Glomerular visceral epithelial cell (primary cell): ENCODE results near the gene PI16.
"Not testable (repeated sequence)": the region's sequence is repeated elsewhere in the genome, so short reads cannot be mapped to it uniquely, and the experiment has no call there.

Experiments
- DNase-seq: peaks from one replicate; pipeline ENCODE4 v3.0.0-alpha.2; 2016; ENCODE audit errors: extremely low spot score

Gene PI16

DNA sequence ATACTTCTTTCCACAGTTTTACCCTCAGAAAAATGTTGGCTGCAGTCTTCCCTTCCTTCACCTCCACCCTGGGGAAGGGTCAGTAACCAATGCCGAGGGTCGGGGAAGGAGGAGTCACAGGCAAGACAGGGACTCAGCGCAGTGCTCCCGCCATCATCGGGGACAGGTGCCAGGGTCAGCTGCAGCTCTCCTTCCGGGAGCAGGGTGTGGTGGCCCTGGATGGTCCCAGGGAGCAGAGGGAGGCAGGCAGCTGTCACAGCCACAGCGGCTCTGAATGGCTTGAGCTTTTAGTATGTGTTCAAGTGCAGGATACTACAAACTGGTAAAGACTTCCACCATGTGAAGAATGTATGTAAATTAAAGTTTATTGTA lies 26.0 kb upstream of the PI16 start:
- DNase-seq = no peak

DNA sequence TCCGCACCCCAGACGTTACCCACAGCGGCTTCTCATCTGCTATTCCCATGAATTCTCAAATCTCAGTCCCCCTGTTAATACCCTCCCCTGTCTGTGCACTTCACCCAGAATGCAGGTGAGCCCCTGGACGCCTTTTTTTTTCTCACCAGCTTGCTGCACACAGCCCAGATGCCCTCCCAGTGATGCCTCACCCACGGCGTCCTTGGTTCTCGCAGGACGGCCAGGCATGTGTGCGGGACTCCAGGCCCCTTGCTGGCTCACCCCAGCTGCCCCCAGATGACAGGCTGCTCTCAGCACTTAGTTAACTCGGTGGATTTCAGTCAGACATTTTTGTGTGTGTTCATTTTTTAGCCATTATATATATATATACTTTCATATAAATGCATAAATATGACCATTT lies 25.4 kb upstream of the PI16 start:
- DNase-seq = no peak

- no peak for DNase-seq
These were observed 24.9 kb upstream of the PI16 start for GRCh38 chr6:36929607-36930006.

- no peak for DNase-seq
These were observed 24.1 kb upstream of the PI16 start for GRCh38 chr6:36930483-36930882.

- DNase-seq = no peak
These were observed 21.4 kb upstream of the PI16 start for GRCh38 chr6:36933102-36933501.

GRCh38 chr6:36933519-36933918 lies 21.0 kb upstream of the PI16 start:
- no peak for DNase-seq

GRCh38 chr6:36934901-36935300 lies 19.6 kb upstream of the PI16 start:
- DNase-seq = no peak

DNA sequence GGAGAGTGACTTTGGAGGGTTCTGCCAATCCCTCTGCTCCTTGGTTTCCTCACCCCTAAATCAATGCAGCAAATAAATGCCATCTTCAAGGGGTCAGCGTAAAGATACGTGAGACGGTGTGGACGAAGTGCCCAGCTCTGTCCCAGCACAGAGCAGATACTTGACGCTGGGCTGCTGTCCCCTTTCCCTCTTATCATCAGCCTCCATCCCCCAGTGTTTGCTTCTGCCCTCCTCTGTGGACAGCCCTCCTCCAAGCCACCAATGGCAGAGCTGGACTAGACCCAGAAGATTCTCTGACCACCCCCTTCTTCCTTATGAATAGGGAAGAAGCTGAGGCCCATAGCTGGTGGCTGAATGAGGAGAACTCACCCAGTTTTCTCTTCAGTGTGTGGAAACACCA lies 17.7 kb upstream of the PI16 start:
- DNase-seq = no peak

- no peak for DNase-seq
These were observed 16.6 kb upstream of the PI16 start for GRCh38 chr6:36937896-36938295.

GRCh38 chr6:36938536-36938935 lies 16.0 kb upstream of the PI16 start:
- DNase-seq = peak; percentile 53

DNA sequence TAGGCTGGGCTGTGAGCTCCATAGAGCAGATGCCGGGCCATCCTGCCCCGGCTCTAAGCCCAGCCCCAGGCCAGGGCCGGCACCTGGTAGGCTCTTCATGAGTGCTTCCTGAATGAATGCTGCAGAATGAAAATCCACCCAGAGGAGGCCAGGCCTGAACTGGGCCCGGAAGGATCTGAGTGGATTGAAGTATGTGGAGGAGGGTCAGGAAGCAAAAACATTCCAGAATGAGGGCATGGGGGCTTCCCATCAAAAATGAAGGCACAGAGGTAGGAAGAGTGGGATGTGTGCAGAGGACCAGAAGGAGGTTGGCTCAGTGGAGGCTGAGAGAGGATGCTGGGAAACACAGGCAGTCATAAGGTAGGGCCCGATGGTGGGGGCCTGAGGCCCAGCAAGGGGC lies 15.5 kb upstream of the PI16 start:
- not testable (repeated sequence) for DNase-seq

- DNase-seq = no peak
These were observed 14.5 kb upstream of the PI16 start for GRCh38 chr6:36940027-36940426.

DNA sequence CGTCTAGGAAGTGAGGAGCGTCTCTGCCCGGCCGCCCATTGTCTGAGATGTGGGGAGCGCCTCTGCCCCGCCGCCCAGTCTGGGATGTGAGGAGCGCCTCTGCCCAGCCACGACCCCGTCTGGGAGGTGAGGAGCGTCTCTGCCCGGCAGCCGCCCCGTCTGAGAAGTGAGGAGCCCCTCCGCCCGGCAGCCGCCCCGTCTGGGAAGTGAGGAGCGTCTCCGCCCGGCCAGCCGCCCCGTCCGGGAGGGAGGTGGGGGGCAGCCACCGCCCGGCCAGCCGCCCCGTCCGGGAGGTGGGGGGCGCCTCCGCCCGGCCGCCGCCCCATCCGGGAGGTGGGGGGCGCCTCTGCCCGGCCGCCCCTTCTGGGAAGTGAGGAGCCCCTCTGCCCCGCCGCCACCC lies 13.0 kb upstream of the PI16 start:
- DNase-seq = not testable (repeated sequence)

DNA sequence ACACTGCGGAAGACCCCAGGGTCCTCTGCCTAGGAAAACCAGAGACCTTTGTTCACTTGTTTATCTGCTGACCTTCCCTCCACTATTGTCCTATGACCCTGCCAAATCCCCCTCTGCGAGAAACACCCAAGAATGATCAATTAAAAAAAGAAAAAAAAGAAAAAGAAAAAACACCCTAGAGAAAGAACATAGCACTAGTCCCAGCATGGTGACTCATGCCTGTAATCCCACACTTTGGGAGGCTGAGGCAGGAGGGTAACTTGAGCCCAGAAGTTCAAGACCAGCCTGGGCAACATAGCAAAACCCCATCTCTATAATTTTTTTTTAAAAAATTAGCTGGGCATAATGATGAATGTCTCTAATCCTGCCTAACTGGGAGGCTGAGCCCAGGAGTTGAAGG lies 12.2 kb upstream of the PI16 start:
- DNase-seq = not testable (repeated sequence)

DNA sequence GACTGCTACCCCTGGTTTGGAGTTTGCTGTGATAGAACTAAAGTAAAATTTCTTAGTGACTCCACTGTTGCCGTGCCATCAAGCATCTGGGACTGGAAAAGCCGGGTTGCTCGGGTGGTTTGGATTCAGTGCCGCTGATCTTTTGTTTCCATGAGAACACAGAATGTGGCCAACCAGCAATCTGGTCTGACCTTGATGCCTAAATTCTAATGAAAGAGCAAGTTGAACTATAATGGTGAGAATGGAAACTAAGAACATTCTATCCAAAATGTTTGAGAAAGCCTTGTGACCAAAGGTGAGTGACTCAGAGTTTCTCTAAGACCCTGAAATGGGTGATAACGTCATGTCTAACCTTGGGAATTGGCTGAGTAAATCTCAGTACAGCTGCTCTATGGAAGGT lies 9.9 kb upstream of the PI16 start:
- DNase-seq = no peak

GRCh38 chr6:36945301-36945700 lies 9.2 kb upstream of the PI16 start:
- no peak for DNase-seq

DNA sequence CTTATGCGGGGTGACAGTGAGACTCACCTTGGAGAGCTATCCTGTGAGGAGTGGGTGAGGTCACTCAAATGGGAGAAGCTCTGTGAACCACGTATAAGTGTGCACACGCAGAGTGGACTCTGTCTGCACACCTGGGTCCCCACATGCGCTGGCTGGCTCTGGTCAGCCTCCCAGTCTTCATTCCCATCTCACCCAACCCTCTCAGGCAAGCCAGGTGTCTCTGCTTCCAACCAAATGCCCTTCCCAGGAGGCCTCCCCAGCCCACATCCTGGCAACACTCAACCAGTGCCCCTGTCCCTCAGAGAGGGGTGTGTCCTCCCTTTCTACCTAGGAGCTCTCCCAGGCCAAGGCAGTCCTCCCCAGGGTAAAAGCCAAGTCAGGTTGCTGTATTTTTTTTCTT lies 8.0 kb upstream of the PI16 start:
- no peak for DNase-seq

DNA sequence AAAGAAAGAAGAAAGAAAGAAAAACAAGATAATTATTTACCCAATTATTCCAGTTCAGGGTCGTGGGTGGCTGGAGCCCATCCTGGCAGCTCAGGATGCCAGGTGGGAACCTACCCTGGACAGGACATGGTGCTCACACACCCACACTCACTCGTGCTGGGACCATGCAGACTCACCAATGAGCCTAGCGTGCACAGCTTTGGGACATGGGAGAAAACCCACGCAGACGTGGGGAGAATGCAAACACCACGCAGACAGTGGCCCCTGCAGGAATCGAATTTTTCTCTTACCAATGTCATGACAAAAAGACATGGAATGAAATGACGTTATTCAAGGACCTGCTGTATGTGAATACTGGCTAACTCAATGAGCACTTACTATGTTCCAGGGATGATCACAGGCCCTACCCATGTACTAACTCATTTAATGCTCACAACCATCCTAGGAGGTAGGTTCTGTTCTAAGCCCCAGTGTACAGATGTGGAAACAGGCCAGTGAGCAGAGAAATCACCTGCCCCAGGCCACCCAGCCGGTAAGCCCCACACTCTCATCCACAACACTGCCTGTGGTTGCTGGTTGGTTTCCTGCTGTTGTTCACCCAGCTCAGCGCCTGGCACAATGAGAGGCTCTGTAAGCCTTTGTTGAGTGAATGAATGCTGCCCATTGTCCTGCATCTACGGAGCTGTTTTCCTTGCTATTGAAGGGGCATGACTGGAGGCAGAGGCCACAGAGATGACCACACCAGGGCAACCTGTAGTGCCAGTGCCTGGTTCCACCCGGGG lies 6.8 kb upstream of the PI16 start:
- DNase-seq = no peak

- not testable (repeated sequence) for DNase-seq
These were observed 5.5 kb upstream of the PI16 start for GRCh38 chr6:36949076-36949475.

DNA sequence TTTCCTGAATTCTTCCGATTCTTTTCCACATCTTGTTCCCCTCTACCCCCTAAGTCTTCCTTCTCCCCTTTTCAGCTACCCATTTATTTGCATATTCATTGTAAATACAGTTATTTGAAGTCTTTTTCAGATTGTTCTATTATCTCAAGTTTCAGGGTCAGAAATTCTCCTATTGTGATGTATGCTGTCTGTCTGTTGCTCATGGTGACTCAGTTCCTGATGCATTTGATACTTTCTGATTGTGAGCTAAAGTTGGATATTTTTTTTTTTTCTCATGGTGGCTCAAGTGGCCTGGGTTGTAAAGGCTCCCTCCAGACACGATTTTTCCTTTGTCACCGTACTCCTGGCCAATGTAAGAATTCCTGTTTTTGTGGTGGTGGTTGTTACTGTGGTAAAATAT lies 4.9 kb upstream of the PI16 start:
- no peak for DNase-seq

GRCh38 chr6:36953931-36954261 lies 642 bp upstream of the PI16 start:
- DNase-seq = no peak

DNA sequence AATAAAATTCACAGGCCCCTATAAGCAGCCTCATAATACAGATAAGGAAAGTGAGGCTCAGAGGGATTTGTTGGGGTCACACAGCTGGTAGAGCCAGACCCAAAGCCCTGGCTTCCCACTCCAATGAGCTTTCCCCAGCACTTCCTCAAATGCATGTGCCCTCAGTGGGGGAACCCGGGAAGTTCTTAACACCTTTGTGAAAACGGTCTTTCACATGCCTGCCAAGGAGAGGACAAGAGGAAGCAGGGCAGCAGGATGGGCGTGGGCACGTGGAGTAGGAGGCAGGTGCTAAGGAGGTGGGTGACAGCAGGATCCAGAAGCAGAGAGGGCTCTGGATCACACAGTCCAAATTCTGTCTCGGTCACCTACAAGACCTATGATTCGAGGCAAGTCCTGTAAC lies 598 bp downstream of the PI16 start:
- DNase-seq = no peak

GRCh38 chr6:36955671-36956445 lies 1.3 kb downstream of the PI16 start:
- DNase-seq = no peak

GRCh38 chr6:36956446-36956820 lies 1.9 kb downstream of the PI16 start:
- DNase-seq = no peak
